AG04449 (cell line): ENCODE measurements around the gene ANKH.

Experiments used
- CTCF ChIA-PET: fragments of 350-600 bp; formaldehyde crosslinking; extraction: SDS; loops from one replicate; lab custom pipeline; 2021; ENCODE audit warnings: antibody characterized with exemption; lab: Yijun Ruan, JAX
- POLR2A ChIA-PET: fragments of 400-600, 350-600 bp; formaldehyde crosslinking; extraction: SDS; loops from one replicate; lab custom pipeline; 2020; ENCODE audit warnings: antibody characterized with exemption, inconsistent platforms; lab: Yijun Ruan, JAX
- DNase-seq: peaks from one replicate; pipeline ENCODE4 v3.0.0-alpha.2; 2010; ENCODE audit warnings: low read depth, low spot score
- H3K4me3 ChIP-seq: 2 replicates; pipeline ENCODE4 v1.5.1; 2011; ENCODE audit warnings: low read depth, mild to moderate bottlenecking, control low read depth, low read length
- TF ChIP-seq, protein P1 (sequence below): IDR thresholded peaks from one replicate; pipeline ENCODE4 v1.5.1; 2011; ENCODE audit warnings: mild to moderate bottlenecking, moderate library complexity, low read length, control low read depth, inconsistent platforms; ENCODE audit not compliant: insufficient read depth; ENCODE audit errors: missing control alignments

Gene ANKH

DNA sequence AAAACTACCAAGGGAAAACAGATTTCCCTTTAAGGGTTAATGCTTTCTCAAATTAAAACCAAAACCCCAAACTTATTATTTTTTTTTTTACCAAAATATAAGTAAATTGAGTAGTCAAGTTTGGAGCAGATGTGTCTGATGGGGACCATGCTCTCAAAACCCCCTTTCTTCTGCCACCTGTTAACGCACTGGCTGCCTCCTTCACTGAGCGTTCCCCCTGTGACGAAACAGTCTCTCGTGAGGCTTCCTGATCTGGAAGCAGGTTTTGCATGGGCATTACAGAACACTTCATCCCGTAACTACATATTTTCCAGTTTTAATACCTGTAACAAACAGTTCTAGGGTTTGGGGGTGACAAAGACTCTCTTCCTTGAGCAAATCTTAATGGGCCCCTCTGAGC lies 59.4 kb downstream of the ANKH start:
- POLR2A ChIA-PET = no interaction called here
- CTCF ChIA-PET = no interaction called here
- DNase-seq = no peak
- no peak overlapping the region for H3K4me3 ChIP-seq
- TF ChIP-seq, protein P1, sequence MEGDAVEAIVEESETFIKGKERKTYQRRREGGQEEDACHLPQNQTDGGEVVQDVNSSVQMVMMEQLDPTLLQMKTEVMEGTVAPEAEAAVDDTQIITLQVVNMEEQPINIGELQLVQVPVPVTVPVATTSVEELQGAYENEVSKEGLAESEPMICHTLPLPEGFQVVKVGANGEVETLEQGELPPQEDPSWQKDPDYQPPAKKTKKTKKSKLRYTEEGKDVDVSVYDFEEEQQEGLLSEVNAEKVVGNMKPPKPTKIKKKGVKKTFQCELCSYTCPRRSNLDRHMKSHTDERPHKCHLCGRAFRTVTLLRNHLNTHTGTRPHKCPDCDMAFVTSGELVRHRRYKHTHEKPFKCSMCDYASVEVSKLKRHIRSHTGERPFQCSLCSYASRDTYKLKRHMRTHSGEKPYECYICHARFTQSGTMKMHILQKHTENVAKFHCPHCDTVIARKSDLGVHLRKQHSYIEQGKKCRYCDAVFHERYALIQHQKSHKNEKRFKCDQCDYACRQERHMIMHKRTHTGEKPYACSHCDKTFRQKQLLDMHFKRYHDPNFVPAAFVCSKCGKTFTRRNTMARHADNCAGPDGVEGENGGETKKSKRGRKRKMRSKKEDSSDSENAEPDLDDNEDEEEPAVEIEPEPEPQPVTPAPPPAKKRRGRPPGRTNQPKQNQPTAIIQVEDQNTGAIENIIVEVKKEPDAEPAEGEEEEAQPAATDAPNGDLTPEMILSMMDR = no peak

DNA sequence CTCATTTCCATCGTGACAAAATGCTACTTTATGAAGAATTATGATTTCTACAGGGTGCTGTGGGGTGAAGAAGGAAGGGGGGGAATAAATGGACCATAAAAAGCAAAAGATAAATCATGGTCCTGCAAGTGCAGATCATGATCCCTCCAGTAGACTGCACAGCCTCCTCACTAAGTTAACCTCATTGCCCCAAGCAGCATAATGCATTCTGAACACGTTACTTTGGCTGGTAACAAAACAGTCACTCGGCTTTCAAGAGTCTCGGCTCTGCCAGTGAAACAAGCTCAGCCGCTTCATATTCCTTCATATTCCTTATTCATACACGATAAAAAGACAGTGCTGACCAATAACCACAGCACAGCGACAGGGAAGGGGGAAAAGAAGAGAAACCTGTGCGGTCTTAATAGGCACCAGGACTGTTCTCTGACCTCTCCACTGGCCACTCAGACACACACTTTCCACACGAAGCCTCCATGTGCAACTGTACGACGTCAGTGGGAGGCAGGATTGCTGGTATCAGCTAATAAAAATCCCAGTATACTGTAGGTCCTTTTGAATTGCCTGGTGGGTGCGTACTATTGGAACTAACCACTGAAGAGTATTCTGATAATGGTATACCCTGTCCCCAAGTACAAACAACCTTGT lies 60.5 kb downstream of the ANKH start:
- no peak for DNase-seq
- H3K4me3 ChIP-seq = no peak overlapping the region
- POLR2A ChIA-PET = no interaction called here
- TF ChIP-seq, protein P1 = no peak
- CTCF ChIA-PET = no interaction called here

DNA sequence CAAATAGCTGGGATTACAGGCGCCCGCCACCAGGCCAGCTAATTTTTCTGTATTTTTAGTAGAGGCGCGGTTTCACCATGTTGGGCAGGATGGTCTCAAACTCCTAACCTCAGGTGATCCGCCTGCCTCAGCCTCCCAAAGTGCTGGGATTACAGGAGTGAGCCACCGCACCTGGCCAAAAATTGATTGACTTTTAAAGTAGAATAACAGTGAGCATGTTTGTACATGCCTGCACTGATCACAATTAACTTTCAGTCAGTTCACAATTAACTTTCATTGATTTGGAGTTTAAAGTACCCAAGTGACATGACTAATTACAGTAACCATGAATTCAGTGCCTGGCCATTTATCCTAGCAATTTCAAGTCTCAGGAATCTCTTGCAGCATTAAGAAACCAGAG lies 61.3 kb downstream of the ANKH start:
- H3K4me3 ChIP-seq = no peak overlapping the region; the same call in 1 of the 2 replicates
- no peak for DNase-seq
- TF ChIP-seq, protein P1 = no peak
- ChIA-PET POLR2A (interaction anchor here (1.1 kb wide), 1 partner anchor 91 kb away, joined by 3 read pairs; no protein-coding TSS in a partner anchor), CTCF (interaction anchor here (1.1 to 1.7 kb wide), 3 partner anchors 85 to 196 kb away, joined by 3 to 9 read pairs (median 3); no protein-coding TSS in a partner anchor)

DNA sequence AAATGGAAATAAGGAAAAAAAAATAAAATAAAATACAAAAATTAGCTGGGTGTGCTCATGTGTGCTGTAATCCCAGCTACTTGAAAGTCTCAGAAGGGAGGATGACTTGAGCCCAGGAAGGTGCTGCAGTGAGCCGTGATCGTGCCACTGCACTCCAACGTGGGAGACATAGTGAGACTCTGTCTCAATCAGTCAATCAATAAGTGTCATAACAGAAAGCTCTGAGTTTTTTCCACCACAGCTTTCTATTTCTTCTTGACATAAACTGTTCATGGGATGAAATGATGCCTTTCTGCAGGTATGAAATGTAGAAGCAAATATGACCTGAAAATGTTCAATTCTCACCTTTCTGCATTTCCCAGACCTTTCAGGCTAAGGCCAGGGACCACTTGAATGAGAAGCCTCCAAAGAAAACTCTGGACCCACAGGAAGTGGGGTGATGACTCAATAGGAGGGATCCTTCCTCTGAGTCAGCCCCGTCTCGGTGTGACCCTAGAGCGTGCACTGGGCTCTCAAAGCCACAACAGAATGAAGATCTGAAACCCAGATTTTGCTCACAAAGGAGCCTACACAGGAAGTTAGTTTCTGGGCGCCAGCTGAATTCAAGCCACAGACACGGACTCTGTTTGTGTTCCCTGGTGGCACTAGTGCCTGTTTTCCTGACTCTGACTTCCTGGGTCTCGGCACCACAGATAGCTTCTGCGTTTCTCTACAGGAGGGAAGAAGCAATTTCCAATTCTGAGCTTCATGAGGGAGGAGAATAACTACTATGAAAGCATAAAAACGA lies 62.0 kb downstream of the ANKH start:
- ChIA-PET CTCF (interaction anchor here (0.6 to 1.7 kb wide), 5 partner anchors 8 to 205 kb away, joined by 3 to 9 read pairs (median 3); no protein-coding TSS in a partner anchor), POLR2A (interaction anchor here (0.6 to 1.1 kb wide), 2 partner anchors 65 to 92 kb away, joined by 3 read pairs; no protein-coding TSS in a partner anchor)
- TF ChIP-seq, protein P1 = no peak
- H3K4me3 ChIP-seq = peak overlapping the region; percentile 34
- DNase-seq = peak; percentile 63

DNA sequence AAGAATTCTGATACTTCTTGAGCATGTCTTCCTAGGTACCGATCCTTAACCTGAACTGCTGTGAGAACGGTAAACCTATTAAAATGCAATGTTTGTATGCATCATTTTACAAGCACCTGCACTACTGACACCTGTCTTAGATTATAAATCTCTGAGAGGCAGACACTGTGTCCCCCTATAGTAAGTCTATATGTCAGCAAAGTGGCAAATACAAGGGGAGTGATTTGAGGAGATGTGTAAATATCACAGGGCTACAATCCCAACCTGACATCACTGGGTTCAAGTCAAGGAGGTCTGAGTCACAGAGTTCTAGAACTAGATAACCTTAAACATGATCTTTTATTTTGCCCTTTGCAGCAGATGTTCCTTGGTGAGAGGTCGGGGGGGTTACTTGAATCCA lies 64.1 kb downstream of the ANKH start:
- no peak overlapping the region for H3K4me3 ChIP-seq
- TF ChIP-seq, protein P1 = no peak
- no peak for DNase-seq
- ChIA-PET POLR2A (no interaction called here), CTCF (no interaction called here)

DNA sequence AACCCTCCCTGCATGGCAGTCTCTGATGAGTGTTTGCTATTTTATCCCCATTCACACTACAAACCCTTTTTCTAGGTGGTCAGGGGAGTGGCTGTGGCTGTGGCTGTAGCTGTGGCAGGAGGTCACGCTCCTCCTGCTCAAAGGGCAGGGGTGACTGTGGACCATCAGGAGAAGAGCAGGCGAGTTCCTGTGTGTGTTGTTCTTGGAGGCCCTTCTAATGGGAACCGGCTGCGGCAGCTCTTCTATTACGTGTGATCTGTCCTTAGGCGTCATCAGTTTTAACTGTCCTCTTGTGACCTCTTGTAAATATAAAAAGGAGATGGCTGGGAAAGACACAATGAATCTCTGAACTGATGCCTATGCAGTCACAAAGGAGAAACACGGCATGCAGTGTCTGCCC lies 65.1 kb downstream of the ANKH start:
- H3K4me3 ChIP-seq = no peak overlapping the region
- POLR2A ChIA-PET = interaction anchor here (1.6 kb wide), 1 partner anchor 11 kb away, joined by 4 read pairs; no protein-coding TSS in a partner anchor
- CTCF ChIA-PET = interaction anchor here (1.3 kb wide), 1 partner anchor 79 kb away, joined by 3 read pairs; no protein-coding TSS in a partner anchor
- peak; percentile 72 for DNase-seq
- TF ChIP-seq, protein P1 = no peak
